HL-60 (cell line): ENCODE data around the gene AKAP7.

Experiments used
- DNase-seq, 2 experiments: peaks; one replicate each; pipeline ENCODE4 v3.0.0-alpha.2; 2010 to 2020; ENCODE audit warnings: low read depth in 1 of 2, low spot score in 1 of 2
- H3K27ac ChIP-seq: fragments of 250-450 bp; sonication (Bioruptor Pico); replicated peaks from 2 replicates; pipeline ENCODE4 v1.5.1; 2020; ENCODE audit warnings: mild to moderate bottlenecking, moderate library complexity
- H3K27me3 ChIP-seq: fragments of 250-450 bp; sonication (Bioruptor Pico); 2 replicates; pipeline ENCODE4 v1.5.1; 2021; ENCODE audit warnings: mild to moderate bottlenecking, moderate library complexity; ENCODE audit not compliant: insufficient read depth, poor library complexity, severe bottlenecking
- H3K4me3 ChIP-seq: replicated peaks from 2 replicates; pipeline ENCODE4 v1.5.1; 2011; ENCODE audit warnings: mild to moderate bottlenecking, control low read depth, low read length; ENCODE audit not compliant: insufficient read depth
- GABPA ChIP-seq: IDR thresholded peaks from 2 replicates; pipeline ENCODE4 v1.6.1; 2012; ENCODE audit warnings: low read depth
- POLR2AphosphoS5 ChIP-seq: IDR thresholded peaks from 2 replicates; pipeline ENCODE4 v1.6.1; 2012; ENCODE audit warnings: low read depth
- SPI1 ChIP-seq: IDR thresholded peaks from 2 replicates; pipeline ENCODE4 v1.6.1; 2012; ENCODE audit warnings: low read depth, mild to moderate bottlenecking, borderline replicate concordance
- TF ChIP-seq, protein P1 (sequence below): IDR thresholded peaks from 2 replicates; pipeline ENCODE4 v1.6.1; 2012; ENCODE audit warnings: low read depth; ENCODE audit not compliant: insufficient replicate concordance
- TF ChIP-seq, protein P2 (sequence below): IDR thresholded peaks from one replicate; pipeline ENCODE4 v1.5.1; 2011; ENCODE audit warnings: low read length, control low read depth, inconsistent platforms; ENCODE audit not compliant: insufficient read depth

AKAP7 gene

DNA sequence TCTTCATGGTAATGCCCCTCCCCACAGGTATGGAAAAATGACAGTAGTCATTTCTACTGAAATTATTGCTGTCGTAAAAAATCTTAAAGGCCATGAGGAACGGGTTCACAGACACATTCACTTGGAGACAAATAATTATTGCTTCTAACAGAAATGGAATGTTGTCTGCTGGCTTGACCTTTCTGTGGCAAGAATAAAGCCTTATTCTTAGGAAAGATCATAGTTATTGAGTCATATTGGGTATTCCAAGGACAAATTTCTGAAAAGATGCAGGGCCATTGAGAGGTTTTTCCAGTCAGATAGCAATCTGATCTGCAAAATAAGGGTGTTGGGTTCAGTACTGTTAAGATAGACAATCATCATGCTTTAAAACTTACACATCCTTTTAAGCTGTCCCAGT, 29.2 kb downstream of the AKAP7 start:
- H3K27ac ChIP-seq = no peak overlapping the region
- peaks cover 3% of the 10 kb centered on the region for H3K27me3 ChIP-seq
- TF ChIP-seq SPI1 (no peak), POLR2AphosphoS5 (no peak), GABPA (no peak)
- TF ChIP-seq, protein P1, sequence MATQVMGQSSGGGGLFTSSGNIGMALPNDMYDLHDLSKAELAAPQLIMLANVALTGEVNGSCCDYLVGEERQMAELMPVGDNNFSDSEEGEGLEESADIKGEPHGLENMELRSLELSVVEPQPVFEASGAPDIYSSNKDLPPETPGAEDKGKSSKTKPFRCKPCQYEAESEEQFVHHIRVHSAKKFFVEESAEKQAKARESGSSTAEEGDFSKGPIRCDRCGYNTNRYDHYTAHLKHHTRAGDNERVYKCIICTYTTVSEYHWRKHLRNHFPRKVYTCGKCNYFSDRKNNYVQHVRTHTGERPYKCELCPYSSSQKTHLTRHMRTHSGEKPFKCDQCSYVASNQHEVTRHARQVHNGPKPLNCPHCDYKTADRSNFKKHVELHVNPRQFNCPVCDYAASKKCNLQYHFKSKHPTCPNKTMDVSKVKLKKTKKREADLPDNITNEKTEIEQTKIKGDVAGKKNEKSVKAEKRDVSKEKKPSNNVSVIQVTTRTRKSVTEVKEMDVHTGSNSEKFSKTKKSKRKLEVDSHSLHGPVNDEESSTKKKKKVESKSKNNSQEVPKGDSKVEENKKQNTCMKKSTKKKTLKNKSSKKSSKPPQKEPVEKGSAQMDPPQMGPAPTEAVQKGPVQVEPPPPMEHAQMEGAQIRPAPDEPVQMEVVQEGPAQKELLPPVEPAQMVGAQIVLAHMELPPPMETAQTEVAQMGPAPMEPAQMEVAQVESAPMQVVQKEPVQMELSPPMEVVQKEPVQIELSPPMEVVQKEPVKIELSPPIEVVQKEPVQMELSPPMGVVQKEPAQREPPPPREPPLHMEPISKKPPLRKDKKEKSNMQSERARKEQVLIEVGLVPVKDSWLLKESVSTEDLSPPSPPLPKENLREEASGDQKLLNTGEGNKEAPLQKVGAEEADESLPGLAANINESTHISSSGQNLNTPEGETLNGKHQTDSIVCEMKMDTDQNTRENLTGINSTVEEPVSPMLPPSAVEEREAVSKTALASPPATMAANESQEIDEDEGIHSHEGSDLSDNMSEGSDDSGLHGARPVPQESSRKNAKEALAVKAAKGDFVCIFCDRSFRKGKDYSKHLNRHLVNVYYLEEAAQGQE = no peak
- TF ChIP-seq, protein P2, sequence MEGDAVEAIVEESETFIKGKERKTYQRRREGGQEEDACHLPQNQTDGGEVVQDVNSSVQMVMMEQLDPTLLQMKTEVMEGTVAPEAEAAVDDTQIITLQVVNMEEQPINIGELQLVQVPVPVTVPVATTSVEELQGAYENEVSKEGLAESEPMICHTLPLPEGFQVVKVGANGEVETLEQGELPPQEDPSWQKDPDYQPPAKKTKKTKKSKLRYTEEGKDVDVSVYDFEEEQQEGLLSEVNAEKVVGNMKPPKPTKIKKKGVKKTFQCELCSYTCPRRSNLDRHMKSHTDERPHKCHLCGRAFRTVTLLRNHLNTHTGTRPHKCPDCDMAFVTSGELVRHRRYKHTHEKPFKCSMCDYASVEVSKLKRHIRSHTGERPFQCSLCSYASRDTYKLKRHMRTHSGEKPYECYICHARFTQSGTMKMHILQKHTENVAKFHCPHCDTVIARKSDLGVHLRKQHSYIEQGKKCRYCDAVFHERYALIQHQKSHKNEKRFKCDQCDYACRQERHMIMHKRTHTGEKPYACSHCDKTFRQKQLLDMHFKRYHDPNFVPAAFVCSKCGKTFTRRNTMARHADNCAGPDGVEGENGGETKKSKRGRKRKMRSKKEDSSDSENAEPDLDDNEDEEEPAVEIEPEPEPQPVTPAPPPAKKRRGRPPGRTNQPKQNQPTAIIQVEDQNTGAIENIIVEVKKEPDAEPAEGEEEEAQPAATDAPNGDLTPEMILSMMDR = no peak
- DNase-seq = no peak
- H3K4me3 ChIP-seq = no peak overlapping the region

DNA sequence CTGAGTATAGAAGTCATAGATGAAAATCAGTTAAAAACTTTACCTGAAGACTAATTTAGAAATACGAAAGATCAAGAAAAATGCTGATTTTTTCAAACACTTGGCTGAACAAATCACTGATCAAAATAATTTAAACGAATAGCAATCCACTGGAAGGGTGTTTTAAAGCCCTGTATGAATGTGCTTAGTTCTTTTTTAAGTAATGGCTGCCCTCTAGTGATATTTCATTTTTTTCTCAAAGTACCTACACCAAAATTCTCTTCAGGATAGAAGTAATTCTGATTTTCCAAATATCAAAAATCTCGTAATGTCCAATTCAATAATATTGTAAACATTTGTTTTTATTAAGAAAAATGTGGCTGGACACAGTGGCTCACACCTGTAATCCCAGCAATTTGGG, 32.5 kb downstream of the AKAP7 start:
- Histone ChIP-seq H3K27ac (no peak overlapping the region), H3K4me3 (no peak overlapping the region), H3K27me3 (peaks cover 5% of the 10 kb centered on the region)
- TF ChIP-seq, protein P1 = no peak
- TF ChIP-seq GABPA (no peak), POLR2AphosphoS5 (no peak), SPI1 (no peak)
- TF ChIP-seq, protein P2 = no peak
- no peak for DNase-seq

DNA sequence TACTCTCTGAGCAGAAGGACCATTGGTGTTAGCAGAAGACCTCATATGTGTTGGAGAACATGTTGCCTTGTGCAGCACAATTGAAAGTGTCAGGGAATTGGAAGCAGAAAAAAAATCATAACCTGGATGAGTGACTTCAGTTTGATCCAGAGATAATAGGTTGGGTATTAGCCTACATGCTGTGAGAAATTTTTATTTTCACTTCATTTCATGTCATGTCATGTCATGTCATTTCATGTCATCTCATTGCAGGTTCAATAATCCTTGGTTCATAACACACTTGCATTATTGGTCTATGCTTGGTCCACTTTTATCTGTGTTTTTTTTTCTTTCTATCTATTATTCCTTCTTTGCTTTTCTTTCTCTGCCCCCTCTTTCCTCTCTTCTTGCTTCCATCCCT, 34.3 kb downstream of the AKAP7 start:
- DNase-seq = no peak
- TF ChIP-seq POLR2AphosphoS5 (no peak), GABPA (no peak), SPI1 (no peak)
- TF ChIP-seq, protein P2 = no peak
- H3K4me3 ChIP-seq = no peak overlapping the region

DNA sequence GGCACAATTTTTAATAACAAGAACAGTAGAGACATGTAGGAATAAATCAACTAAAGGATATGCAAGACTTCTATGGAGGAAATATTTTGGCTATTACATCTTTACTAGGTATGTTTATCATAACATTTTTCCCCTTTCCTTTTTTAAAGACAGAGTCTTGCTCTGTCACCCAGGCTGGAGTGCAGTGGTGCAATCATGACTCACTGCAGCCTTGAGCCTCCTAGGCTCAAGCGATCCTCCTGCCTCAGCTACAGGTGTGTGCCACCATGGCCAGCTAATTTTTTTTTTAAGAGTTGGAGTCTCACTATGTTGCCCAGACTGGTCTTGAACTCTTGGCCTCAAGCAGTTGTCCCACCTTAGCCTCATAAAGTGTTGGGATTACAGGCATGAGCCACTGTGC, 37.0 kb downstream of the AKAP7 start:
- TF ChIP-seq POLR2AphosphoS5 (no peak), SPI1 (no peak), GABPA (no peak)
- TF ChIP-seq, protein P1 = no peak
- TF ChIP-seq, protein P2 = no peak
- no peak for DNase-seq
- H3K27me3 ChIP-seq = peaks cover 3% of the 10 kb centered on the region
- H3K27ac ChIP-seq = no peak overlapping the region
- no peak overlapping the region for H3K4me3 ChIP-seq

More for the DNA sequence above, 34.3 kb downstream of the AKAP7 start:
- Histone ChIP-seq H3K27me3 (peaks cover 5% of the 10 kb centered on the region), H3K27ac (no peak overlapping the region)
